HG02840 (cell line): ENCODE data around the gene RGS3.

Experiments
- ATAC-seq: cut with Tn5 transposase; IDR thresholded peaks from one replicate; pipeline ENCODE4 v1.9.1; 2021; ENCODE audit warnings: mild to moderate bottlenecking, moderate library complexity, moderate number of reproducible peaks; ENCODE audit not compliant: unreplicated experiment, low FRiP score

RGS3 gene

DNA sequence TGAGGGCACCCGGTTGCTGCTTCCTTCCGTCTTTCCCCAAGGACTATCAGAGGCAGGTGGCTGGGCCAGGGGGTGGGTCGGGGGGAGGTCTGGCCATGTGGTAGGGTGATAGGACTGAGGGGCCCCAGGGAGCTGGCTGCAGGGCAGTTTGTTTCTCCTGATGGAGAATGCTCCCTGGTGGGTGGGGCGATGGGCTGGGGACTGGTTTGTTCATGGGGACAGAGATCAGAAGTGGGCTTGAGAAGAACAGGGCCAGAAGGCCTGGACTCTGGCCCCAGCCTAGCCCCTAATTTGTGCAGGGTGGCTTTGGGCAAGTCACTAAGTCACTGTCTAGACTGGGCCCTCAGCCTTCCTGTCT lies 117.4 kb downstream of the RGS3 start:
- ATAC-seq: no peak

DNA sequence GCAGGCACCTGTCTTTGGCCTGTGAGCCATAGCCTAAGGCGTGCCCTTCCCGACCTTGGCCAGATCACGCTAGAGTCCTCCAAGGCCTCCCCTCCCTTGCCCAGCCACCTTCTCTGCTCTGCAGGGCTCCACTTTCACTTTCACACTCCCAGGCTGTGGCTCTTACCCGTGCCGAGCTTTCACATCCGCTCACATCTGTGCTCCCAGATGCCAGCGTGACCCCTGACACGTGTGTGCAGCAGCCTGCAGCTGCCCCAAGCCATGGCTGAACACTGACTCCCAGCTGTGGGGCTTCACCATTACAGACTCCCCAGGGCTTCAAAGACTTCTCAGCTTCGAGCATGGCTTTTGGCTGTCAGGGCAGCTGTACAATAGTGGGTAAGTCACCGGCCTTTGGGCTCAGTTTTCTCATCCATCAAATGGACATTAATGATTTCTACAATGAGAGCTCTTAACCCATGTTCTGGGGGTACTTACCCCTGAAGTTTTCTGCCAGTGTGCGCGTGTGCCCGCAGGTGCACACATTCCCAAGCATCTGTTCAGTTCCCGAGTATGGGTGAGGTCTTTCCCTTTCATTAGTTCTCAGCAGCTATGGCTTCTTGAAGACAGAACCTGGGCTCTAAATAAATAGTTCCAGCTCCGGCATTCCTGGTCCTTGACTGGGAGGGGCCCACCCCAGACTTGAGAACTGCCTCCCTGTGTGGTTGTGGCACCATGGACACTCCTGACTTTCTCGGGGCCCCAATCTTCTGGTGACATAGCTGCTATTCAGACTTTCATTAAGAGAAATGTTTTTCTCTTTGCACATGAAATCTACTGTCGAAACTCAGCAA lies 118.6 kb downstream of the RGS3 start:
- ATAC-seq: peak; percentile 78

DNA sequence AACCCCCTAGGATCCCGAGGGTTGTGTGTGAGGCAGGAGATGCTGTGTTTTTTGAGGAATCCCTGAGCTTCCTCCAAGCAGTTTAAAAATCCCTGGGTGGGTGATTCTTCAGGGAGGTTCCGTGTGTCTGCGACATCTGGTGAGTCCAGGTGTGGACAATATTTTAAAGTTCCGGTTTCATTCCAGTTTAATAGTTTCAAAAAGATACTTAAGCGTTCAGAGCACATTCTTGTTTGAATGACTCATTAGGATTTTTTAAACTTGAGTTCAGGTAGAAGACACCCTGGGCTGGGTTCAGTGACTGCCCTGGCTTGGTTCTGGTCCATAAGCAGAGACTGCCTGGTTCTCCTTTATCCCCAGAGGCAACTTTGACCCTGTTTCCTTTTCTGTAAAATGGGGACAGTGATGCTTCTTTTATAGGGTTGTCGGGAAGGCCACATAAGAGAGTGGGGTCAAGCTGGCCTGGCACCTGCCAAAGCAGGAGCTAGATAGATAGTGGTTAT lies 119.2 kb downstream of the RGS3 start:
- no peak for ATAC-seq

DNA sequence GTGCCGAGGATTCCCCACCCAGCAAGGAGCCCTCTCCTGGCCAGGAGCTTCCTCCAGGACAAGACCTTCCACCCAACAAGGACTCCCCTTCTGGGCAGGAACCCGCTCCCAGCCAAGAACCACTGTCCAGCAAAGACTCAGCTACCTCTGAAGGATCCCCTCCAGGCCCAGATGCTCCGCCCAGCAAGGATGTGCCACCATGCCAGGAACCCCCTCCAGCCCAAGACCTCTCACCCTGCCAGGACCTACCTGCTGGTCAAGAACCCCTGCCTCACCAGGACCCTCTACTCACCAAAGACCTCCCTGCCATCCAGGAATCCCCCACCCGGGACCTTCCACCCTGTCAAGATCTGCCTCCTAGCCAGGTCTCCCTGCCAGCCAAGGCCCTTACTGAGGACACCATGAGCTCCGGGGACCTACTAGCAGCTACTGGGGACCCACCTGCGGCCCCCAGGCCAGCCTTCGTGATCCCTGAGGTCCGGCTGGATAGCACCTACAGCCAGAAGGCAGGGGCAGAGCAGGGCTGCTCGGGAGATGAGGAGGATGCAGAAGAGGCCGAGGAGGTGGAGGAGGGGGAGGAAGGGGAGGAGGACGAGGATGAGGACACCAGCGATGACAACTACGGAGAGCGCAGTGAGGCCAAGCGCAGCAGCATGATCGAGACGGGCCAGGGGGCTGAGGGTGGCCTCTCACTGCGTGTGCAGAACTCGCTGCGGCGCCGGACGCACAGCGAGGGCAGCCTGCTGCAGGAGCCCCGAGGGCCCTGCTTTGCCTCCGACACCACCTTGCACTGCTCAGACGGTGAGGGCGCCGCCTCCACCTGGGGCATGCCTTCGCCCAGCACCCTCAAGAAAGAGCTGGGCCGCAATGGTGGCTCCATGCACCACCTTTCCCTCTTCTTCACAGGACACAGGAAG lies 120.2 kb downstream of the RGS3 start:
- ATAC-seq: no peak

DNA sequence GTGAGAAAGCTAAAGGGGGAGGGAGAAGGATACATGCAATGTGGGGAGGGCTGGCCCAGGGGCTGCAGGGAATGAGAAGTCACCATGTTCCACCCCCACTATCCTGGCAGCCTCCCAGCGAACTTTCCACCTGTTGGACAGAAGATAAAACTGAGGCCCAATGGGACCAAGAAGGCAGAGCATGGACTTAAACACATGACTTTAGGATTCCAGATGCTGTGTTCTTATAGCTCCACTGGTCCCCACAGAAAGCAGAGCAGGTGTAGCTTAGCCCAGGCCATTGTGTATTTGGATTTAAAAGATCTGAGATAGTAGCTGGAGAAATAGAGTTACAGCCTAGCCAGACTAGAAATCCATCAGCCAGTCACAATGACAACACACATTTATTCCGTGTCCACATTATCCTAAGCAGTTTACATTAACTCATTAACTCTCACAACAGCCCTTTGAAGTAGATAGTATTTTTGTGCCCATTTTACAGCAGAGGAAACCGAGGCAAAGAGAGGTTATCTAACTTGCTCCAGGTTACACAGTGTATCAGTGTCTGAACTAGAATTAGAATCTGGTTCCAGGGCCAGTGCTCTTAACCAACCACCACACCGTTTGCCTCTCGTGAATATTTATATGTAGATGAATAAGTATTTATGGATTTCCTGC lies 121.0 kb downstream of the RGS3 start:
- no peak for ATAC-seq

DNA sequence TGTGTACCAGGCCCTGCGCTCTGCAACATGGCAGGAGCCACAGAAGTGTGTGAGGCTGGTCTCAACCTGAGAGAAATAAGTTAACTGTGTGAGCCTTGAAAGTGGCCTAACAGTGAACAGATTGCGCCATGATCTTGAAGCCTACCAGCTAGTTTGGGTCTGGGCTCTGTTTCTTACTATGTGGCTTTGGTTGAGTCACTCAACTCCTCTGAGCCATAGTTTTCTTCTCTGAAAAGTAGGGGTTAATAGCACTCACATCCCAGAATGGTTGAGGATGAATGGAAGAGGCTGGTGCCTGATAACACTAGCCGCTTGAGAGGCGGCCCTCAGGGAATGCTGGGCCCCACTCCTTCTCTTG lies 121.5 kb downstream of the RGS3 start:
- no peak for ATAC-seq

DNA sequence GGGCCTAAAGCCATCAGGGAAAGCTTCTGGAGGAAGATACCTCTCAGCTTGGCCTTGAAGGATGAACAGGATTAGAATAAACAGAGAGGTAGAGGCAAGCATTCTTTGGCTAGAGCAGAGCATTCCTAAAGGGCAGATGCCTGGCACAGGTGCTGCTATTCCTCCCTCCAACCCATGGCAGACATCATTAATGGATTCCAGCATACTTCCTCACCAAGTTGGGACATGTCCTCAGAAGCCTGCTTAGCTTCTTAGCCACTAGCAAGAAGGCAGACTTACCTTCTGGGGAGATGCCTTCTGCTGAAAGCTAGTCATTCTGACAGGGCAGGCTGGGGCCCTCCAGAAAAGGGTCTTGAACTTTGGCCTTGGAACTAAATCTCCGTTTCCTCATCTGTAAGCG lies 122.0 kb downstream of the RGS3 start:
- ATAC-seq: no peak

DNA sequence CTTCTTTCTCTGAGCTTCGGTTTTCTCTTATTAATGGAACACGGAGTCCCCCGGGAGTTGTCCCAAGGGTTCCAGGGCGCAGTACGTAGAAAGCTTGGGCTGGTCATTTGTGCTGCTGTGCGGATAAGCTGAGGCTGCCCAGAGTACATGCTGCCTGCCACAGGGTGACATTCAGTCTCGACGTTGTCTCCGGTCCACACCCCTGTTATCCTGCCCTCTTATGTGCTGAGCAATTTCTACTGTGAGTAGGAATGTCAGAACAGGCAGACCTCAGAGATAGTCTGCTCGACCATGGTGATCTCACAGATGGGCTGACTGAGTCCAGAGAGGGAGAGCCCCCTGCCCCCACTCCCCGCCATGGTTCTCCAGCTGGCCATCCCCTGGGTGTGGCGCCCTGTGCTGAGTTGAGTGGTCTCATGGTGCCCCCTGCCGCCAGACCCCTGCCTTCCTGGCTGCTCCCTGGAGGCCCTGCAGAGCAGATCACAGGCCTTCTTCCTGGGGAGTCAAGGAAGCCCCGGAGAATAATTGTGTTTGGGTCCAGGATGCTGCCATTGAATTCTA lies 124.0 kb downstream of the RGS3 start:
- no peak for ATAC-seq

DNA sequence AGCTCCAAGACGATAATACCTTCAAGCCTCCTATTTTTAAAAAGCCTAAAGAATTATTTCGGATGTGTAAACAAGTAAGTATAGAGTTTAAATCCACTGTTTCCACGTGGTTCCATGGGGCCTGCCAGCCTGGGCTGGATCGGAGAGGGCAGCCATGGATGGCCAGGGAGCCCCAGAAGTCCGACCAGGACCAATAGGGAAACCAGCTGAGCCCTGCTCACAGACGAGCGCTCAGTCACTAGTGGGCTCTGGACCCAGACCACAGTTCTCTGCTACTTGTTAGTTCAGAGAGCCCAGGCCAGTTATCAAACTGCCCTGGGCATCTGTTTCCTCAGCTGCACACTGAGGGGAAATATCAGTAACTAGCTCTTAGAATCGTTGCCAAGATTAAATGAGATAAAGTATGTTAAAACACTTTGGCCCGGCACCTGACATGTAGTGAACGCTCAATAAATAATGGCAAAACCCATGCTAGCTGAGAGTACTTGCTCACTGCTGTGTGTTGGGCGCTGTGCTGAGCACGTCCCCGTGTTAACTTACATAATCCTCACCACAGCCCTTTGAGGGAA lies 124.8 kb downstream of the RGS3 start:
- ATAC-seq: no peak

DNA sequence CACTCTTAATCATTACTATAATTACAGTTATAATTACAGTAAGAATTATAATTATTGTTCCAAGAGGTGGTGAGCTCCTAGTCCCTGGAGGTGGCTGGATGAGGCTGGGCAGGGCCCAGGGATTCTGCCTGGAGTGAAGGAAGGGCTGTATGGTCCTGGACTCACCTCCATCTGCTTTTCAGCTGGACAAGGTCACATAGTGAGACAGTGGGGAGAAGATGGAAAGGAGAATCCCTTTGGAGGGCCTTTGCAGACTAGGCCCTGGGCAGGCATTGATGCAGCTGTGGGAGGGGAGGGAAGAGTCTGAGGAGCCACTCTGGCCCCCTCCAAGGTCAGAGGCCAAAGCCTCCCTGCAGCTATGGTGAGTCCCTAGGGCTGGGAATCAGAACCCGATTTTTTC lies 125.4 kb downstream of the RGS3 start:
- ATAC-seq: no peak

DNA sequence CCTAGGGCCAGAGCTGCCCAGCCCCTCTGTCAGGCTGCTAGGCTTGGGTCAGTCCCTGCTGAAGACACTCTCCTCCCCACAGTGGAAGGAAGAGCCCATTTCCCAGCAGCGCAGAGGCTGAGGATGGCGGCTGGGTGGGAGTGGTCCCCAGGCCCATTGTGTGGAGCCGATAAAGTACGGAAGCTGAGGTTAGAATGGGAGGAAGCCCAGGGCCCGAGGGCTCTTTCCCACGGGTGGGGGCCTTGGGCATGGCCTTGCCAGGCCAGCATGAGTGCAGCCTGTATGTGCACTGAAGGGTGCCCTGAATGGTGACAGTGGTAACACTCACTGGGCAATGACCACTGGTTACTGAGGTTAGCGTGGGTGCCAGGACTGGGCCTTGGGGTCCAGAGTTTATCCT lies 125.9 kb downstream of the RGS3 start:
- ATAC-seq: no peak

DNA sequence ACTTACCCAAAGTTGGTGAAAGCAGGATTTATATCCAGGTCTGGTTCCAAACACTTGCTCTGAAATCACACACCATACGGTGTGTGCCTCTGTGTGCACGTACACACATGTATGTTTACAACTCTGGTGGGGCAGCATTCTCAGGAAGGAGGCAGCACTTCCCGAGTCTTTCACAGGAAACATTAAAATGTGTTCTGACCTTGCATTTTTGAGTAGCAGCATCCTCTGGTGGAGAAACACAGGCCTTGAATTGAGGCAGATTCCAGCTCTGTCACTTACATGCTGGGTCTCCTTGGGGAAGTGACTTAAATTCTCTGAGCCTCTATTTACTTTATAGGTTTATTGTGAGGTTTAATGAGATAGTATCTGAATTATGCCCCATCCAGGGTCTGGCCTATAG lies 126.4 kb downstream of the RGS3 start:
- no peak for ATAC-seq

DNA sequence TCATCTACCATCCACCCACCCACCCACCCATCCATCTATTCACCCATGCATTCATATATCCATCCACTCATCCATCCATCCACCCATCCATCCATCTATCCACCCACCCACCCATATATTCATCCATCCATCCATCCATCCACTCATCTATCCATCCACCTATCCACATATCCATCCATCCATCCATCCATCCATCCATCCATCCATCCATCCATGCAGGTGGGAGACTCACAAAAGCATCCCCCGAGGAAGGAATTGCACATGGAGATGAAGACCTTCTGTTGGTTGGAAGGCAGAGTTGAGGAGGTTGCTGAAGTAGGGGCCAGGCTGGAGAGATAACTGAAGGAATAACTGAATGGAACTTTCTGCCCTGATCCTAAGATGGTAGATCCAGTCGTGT lies 126.9 kb downstream of the RGS3 start:
- no peak for ATAC-seq

DNA sequence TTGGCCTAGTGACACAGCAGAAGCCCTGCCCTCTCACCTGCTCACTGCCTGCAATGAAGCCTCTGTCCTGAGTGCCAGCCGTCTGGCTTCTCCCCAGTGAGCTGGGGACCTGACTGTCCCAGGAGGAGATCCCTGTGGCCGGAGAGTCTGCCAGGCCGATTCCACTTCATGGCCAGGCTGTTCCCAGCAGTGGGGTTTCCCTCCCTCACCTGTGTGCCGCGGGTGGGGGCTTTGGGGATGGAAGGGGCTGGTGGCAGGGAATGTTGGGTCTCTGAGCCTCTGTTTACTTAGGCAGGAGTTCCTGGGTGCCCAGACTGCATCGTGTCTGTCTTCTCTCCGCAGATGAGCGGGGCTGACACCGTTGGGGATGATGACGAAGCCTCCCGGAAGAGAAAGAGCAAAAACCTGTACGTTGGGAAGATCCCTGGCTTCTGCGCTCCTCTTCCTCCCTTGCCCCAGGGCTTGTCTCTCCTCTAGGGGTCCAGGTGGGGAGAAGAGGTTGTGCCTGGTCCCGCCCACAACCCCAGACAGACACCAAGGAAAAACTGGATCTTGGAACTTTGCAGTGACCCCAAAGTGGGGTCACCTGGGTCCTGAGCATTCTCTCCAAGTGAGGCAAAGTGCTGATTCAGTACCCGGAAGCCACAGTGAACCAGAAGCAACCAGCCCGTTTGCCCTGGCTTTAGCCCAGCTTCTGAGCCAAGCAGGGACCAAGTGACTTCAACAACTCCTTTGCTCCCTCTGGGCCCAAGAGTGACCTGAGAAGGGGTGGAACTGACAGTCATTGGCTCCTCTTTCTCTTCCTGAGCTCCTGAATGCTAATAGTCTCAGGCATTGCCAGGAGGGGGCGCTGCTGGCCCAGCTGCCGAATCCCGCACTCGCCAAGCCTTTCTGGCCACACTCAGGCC lies 127.7 kb downstream of the RGS3 start:
- peak; percentile 39 for ATAC-seq

DNA sequence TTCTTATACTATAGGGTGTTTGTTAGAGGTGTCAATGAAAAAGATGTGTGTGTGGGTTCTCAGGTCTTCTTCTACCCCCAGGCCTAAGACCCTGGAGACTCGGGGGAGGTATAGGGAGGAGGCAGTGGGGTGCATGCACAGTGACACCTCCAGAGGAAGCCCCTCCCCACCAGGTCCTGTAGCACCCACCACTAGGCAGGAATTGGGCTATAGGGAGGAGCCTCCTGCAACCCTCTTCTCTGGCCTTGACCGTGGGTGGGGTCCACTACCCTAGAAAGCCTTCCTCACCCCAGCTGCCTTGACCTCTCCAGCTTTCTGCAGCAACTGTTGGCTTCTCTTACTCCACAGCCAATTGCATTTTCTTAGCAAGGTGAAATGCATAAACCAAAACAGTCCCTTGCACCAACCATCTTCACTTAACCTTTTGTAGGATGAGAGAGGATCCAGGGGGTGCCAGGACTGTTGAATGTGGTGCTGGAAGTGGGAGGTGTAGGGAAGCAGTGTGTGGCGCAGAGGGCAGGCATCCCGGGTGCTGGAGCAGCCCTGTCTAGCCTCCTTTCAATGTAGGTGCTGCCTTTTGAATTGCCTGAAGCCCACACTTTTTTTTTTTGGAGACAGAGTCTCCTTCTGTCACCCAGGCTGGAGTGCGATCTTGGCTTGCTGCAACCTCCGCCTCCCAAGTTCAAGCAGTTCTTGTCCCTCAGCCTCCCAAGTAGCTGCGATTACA lies 128.5 kb downstream of the RGS3 start:
- peak; percentile 3 for ATAC-seq

DNA sequence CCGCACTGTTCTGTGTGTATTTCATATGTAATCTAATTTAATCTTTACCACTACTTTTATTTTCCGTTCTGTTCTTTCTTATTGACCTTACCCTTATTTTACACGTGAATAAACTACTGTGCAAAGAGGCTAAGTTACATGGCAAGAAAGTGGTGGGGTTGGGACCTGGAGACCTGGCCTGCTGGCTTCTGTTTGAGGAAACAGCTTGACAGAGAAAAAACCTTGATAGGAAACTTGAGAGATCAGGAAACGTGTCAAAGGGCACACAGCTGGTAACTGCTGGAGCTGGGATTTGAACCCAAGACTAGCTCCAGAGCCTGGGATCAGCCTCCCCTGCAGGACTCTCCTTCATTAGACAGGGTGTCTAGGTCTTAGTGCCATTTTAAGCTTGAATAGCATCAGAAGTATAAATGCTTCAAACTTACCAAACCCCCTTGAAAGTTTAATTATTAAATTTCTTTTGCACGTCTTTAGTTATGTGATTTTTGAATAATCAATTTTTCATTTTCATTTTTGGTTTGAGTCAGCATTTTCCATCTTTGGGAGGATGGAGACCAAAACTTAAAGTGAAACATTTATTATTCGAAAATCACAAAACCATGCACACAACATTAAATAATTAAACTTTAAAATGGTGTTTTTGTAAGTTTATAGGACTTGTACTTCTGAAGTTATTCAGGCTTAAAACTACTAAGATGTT lies 129.5 kb downstream of the RGS3 start:
- peak; percentile 9 for ATAC-seq

DNA sequence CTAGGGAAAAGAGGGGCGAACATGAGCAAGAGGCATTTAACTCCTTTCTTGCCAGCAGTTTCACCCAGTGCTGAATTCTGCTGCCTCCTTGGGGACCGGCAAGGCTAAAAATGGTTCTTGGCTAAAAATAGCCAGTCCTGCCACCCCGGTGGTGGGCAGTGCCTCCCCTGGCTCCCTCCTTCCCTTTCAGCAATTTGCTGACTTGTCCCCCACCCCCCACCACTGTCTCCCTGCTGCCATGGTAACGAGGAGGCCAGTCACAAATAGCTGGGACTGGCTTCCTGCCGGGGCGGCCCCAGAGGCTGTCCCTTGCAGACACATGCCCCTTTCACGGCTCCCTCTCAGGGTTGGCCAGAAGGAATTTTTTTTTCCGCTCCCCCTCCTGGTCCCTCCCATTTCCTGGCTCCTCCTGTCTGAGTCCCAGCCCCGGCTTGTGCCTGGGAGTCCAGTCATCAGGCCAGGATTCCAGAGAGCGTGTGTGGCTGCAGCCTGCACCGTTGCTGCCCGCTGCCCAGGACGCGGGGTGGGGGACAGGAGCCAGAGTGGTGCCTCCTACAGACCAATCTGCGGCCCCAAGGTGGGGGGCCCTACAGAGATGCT lies 130.3 kb downstream of the RGS3 start:
- ATAC-seq: peak; percentile 53
